DOHH2 (cell line): Measurements from ENCODE around the gene CCM2.

Experiments used
- CTCF ChIP-seq: fragments of 200-600 bp; sonication (generic); IDR thresholded peaks from one replicate; pipeline ENCODE4 v1.5.1; 2014; ENCODE audit warnings: antibody characterized with exemption, mild to moderate bottlenecking, low read depth, low read length; ENCODE audit not compliant: poor library complexity, severe bottlenecking
- EZH2phosphoT487 ChIP-seq: fragments of 200-600 bp; sonication (generic); IDR thresholded peaks from 2 replicates; pipeline ENCODE4 v1.6.1; 2017; ENCODE audit warnings: borderline replicate concordance, mild to moderate bottlenecking, antibody characterized with exemption, low read length, moderate library complexity, mixed read lengths

GRCh38 chr7:44972562-44972961 lies 27.4 kb upstream of the CCM2 start:
- no peak for TF ChIP-seq CTCF
- TF ChIP-seq EZH2phosphoT487: no peak
